Measurements from ENCODE around the gene HLA-A. TPM values are rescaled to one million over a fixed set of nuclear protein-coding genes. Genes with fewer than 3 reads are reported as not detected.
A peak's percentile ranks its signal among the peaks of the same experiment; 100 is the strongest.

HLA-A gene
- 1,000 to 10,000 TPM in 1 of 4 donors, 100 to 1,000 TPM in 3; 530 to 1,047 (median 828) TPM for total RNA-seq

- intact Hi-C loops (cut with DNase I; ENCODE audit: low total_unique reads): no loop called here
- H3K4me3 ChIP-seq (ENCODE audit: low read depth, poor library complexity, severe bottlenecking): peak within 1 kb of the TSS; percentile 48
- DNase-seq (ENCODE audit: low spot score in 2 of 2): peak; percentile 94 to 99
- no peak for TF ChIP-seq CTCF (IDR thresholded peaks at IDR 0.05)
- peak in 1 of 2 donors; percentile 79 for TF ChIP-seq POLR2A (IDR thresholded peaks at IDR 0.05)
- 0% methylated on average over 17 to 37 of the region's 68 CpGs for WGBS, 2 donors
Measured at GRCh38 chr6:29942275-29943052, at the start of gene HLA-A. Gene HLA-A, plus strand, starts transcription at chr6:29942532. Its CDS starts 22 bp downstream, at chr6:29942554.

GRCh38 chr6:29892696-29893095 is 49.6 kb upstream of the HLA-A start:
- DNase-seq (ENCODE audit: low spot score in 2 of 2): no peak
- TF ChIP-seq CTCF (IDR thresholded peaks at IDR 0.05) (no peak), POLR2A (IDR thresholded peaks at IDR 0.05) (no peak)
- intact Hi-C loops (cut with DNase I; ENCODE audit: low total_unique reads): no loop called here
- no peak overlapping the region for H3K4me3 ChIP-seq (ENCODE audit: low read depth, poor library complexity, severe bottlenecking)

- 85% methylated on average over 3 of the region's 3 CpGs; no CpG with 5 or more reads in 1 of the 2 donors for WGBS, 2 donors
- intact Hi-C loops (cut with DNase I; ENCODE audit: low total_unique reads): no loop called here
- no peak overlapping the region for H3K4me3 ChIP-seq (ENCODE audit: low read depth, poor library complexity, severe bottlenecking)
- TF ChIP-seq POLR2A (IDR thresholded peaks at IDR 0.05) (no peak), CTCF (IDR thresholded peaks at IDR 0.05) (no peak)
- DNase-seq (ENCODE audit: low spot score in 2 of 2): no peak
Measured at GRCh38 chr6:29899281-29899680, 43.1 kb upstream of the HLA-A start.

- intact Hi-C loops (cut with DNase I; ENCODE audit: low total_unique reads): no loop called here
- DNase-seq (ENCODE audit: low spot score in 2 of 2): peak in 1 of 2 donors; percentile 66
- WGBS, 2 donors: 87% methylated on average over 4 of the region's 4 CpGs; no CpG with 5 or more reads in 1 of the 2 donors
- TF ChIP-seq CTCF (IDR thresholded peaks at IDR 0.05) (no peak), POLR2A (IDR thresholded peaks at IDR 0.05) (no peak)
- no peak overlapping the region for H3K4me3 ChIP-seq (ENCODE audit: low read depth, poor library complexity, severe bottlenecking)
Measured at GRCh38 chr6:29905286-29905685, 37.0 kb upstream of the HLA-A start.

- TF ChIP-seq POLR2A (IDR thresholded peaks at IDR 0.05): no peak
- no peak for TF ChIP-seq CTCF (IDR thresholded peaks at IDR 0.05)
- no peak overlapping the region for H3K4me3 ChIP-seq (ENCODE audit: low read depth, poor library complexity, severe bottlenecking)
- intact Hi-C loops (cut with DNase I; ENCODE audit: low total_unique reads): no loop called here
- DNase-seq (ENCODE audit: low spot score in 2 of 2): peak in 1 of 2 donors; percentile 36
- WGBS, 2 donors: 54% methylated on average over 4 of the region's 6 CpGs; no CpG with 5 or more reads in 1 of the 2 donors
Measured at GRCh38 chr6:29907637-29908340, 34.5 kb upstream of the HLA-A start.

All from lower leg skin (tissue), 4 donors.